ENCODE data around the gene UVRAG. TPM values are rescaled to one million over a fixed set of nuclear protein-coding genes. Genes with fewer than 3 reads are reported as not detected.
A peak's percentile ranks its signal among the peaks of the same experiment; 100 is the strongest.

Gene UVRAG
- total and polyA plus RNA-seq, 8 donors = 4.7 to 55.5 (median 20.5) TPM

DNA sequence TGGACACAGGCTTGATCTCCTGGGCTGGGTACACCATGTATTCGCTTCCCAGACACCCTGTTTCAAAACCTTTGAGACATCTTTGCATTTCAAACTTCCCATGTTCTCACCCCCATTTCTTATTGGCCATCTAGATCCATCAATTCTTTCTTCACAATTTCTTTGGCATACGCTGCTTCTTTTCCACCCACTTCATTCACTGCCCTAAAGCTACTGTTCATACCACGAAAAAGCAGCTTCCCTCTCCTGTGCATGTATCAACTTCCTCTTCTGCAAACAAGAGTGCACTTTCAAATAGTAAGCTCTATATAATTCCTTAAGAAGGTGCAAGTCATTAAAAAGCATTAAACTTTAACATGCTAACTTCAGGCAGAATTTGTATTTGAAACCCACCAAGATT lies 21.4 kb downstream of the UVRAG start:
- no peak overlapping the region for H3K4me3 ChIP-seq
- no peaks in the 10 kb centered on the region for H3K27me3 ChIP-seq
- no peak overlapping the region for H3K27ac ChIP-seq
- no peak for DNase-seq
- TF ChIP-seq POLR2AphosphoS5 (IDR thresholded peaks at IDR 0.05) (no peak), POLR2A (IDR thresholded peaks at IDR 0.05) (no peak), EP300 (IDR thresholded peaks at IDR 0.05) (no peak)
- TF ChIP-seq, protein P1, sequence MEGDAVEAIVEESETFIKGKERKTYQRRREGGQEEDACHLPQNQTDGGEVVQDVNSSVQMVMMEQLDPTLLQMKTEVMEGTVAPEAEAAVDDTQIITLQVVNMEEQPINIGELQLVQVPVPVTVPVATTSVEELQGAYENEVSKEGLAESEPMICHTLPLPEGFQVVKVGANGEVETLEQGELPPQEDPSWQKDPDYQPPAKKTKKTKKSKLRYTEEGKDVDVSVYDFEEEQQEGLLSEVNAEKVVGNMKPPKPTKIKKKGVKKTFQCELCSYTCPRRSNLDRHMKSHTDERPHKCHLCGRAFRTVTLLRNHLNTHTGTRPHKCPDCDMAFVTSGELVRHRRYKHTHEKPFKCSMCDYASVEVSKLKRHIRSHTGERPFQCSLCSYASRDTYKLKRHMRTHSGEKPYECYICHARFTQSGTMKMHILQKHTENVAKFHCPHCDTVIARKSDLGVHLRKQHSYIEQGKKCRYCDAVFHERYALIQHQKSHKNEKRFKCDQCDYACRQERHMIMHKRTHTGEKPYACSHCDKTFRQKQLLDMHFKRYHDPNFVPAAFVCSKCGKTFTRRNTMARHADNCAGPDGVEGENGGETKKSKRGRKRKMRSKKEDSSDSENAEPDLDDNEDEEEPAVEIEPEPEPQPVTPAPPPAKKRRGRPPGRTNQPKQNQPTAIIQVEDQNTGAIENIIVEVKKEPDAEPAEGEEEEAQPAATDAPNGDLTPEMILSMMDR (IDR thresholded peaks at IDR 0.05) = no peak
- 75 to 86% (median 84%) methylated on average over 3 of the region's 3 CpGs for WGBS, 5 donors
- H3K9me3 ChIP-seq = no peaks in the 10 kb centered on the region
- H3K36me3 ChIP-seq = peaks cover 0 to 9% (median 6%) of the 10 kb centered on the region in 4 donors
- intact Hi-C loops (cut with DNase I; ENCODE audit: low total_unique reads) = no loop called here
- peaks cover 5 to 45% (median 21%) of the 10 kb centered on the region in 4 donors for H3K4me1 ChIP-seq

GRCh38 chr11:75839851-75840250 lies 24.8 kb downstream of the UVRAG start:
- H3K4me1 ChIP-seq = peaks cover 5 to 42% (median 23%) of the 10 kb centered on the region in 4 donors
- intact Hi-C loops (cut with DNase I; ENCODE audit: low total_unique reads) = no loop called here

DNA sequence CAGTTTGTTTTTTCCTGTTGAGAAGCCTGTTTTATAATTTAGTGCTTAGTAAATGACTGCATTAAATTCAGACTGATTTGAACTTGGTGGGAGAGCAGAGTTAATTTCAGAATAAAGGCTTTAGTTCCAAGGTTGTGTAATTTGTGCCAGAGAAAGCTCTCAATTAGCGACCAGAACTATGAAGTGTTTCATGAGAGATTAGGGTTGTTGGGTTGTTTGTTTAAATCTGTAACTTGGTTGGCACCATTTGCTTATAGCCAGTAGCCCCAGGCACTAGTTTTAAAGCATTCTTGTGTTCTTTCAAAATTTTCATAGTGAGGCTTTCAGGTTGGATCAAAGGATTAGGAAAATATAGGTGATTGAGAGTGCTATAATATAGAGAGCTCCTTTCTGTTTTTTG lies 25.5 kb downstream of the UVRAG start:
- Histone ChIP-seq H3K4me3 (no peak overlapping the region), H3K27me3 (no peaks in the 10 kb centered on the region), H3K9me3 (no peaks in the 10 kb centered on the region), H3K27ac (peak overlapping the region in 1 of 5 donors; percentile 25), H3K36me3 (peaks cover 0 to 9% (median 6%) of the 10 kb centered on the region in 4 donors), H3K4me1 (peaks cover 5 to 42% (median 23%) of the 10 kb centered on the region in 4 donors)
- intact Hi-C loops (cut with DNase I; ENCODE audit: low total_unique reads) = no loop called here
- no peak for DNase-seq
- 22 to 63% (median 35%) methylated on average over 1 of the region's 1 CpG for WGBS, 5 donors
- no peak for TF ChIP-seq POLR2AphosphoS5 (IDR thresholded peaks at IDR 0.05)
- TF ChIP-seq EP300 (IDR thresholded peaks at IDR 0.05) = no peak
- TF ChIP-seq, protein P1 (IDR thresholded peaks at IDR 0.05) = no peak

More at GRCh38 chr11:75839851-75840250, 24.8 kb downstream of the UVRAG start:
- Histone ChIP-seq H3K4me3 (no peak overlapping the region), H3K36me3 (peaks cover 0 to 9% (median 6%) of the 10 kb centered on the region in 4 donors), H3K27me3 (no peaks in the 10 kb centered on the region), H3K27ac (peak overlapping the region in 1 of 5 donors; percentile 25), H3K9me3 (no peaks in the 10 kb centered on the region)
- TF ChIP-seq POLR2A (IDR thresholded peaks at IDR 0.05) (no peak), POLR2AphosphoS5 (IDR thresholded peaks at IDR 0.05) (no peak), EP300 (IDR thresholded peaks at IDR 0.05) (no peak)
- TF ChIP-seq, protein P1 (IDR thresholded peaks at IDR 0.05) = no peak
- DNase-seq = no peak

GRCh38 chr11:75841739-75842138 lies 26.7 kb downstream of the UVRAG start:
- no peak overlapping the region for H3K27ac ChIP-seq
- no peak overlapping the region for H3K4me3 ChIP-seq
- H3K4me1 ChIP-seq = peaks cover 5 to 38% (median 20%) of the 10 kb centered on the region in 4 donors
- no peaks in the 10 kb centered on the region for H3K9me3 ChIP-seq
- 86 to 95% (median 92%) methylated on average over 2 of the region's 2 CpGs for WGBS, 5 donors
- intact Hi-C loops (cut with DNase I; ENCODE audit: low total_unique reads) = no loop called here
- TF ChIP-seq EP300 (IDR thresholded peaks at IDR 0.05) = no peak
- TF ChIP-seq POLR2A (IDR thresholded peaks at IDR 0.05) = no peak
- TF ChIP-seq, protein P1 (IDR thresholded peaks at IDR 0.05) = no peak
- no peak for TF ChIP-seq POLR2AphosphoS5 (IDR thresholded peaks at IDR 0.05)
- peaks cover 0 to 9% (median 6%) of the 10 kb centered on the region in 4 donors for H3K36me3 ChIP-seq
- no peaks in the 10 kb centered on the region for H3K27me3 ChIP-seq
- no peak for DNase-seq

All from stomach (tissue), 9 donors.